Dedifferentiated amniotic fluid mesenchymal stem cell (primary cell): Measurements from ENCODE around the gene HMGXB3.

Source experiments
- DNase-seq: peaks from one replicate; pipeline ENCODE4 v3.0.0-alpha.2; 2016; ENCODE audit errors: extremely low spot score

The HMGXB3 gene

GRCh38 chr5:149990518-149991376 is 9.8 kb upstream of the HMGXB3 start:
- DNase-seq, result peak; percentile 80

DNA sequence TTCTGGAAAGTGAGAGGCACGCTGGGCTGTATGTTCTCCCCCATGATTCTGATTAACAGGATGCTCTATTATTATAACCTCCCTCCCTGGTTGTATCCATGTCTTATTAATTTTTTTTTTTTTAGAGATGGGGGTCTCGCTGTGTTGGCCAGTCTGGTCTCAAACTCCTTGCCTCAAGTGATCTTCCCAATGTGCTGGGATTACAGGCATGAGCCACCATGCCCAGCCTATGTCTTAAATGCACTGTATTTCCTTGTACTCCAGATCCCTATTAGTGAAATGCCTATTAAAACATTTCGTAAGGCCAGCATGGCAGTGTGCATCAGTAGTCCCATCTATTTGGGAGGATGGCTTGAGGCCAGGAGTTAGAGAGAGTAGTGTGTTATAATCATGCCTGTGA is 7.1 kb upstream of the HMGXB3 start:
- DNase-seq, result no peak

- DNase-seq, result no peak
Measured at GRCh38 chr5:149995385-149996204, 4.9 kb upstream of the HMGXB3 start.

DNA sequence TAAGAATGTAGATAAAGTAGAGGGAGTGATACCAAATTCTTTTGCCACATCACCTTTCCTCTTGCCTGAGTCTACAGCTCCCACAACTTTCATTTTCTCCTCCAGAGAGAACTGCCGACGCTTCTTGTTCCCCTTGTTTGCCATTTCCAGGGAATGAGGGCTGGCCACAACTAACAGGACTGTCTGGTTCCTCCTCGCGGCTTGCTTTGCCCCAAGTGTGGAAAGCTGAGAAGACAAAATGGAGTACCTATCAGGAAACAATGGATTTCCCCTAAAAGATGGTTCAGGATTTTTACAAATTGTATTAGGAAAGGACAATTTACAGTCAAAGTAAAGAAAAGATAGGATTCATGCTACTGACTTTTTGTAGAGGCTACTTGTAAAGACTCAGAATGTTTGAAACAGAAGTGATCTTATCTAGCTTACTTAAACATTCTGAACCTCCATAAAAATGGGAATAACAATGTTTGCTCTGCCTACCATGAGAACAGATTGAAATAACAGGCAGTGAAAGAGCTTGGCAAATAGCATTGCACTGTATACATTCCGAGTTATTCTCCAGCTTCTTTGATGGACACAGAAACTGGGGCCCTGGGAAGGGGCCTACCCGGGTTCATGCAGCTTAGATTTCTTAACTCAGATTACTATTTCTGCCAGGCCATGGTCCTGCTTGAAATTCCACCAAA is 4.2 kb upstream of the HMGXB3 start:
- no peak for DNase-seq

GRCh38 chr5:149998281-149998680 is 2.3 kb upstream of the HMGXB3 start:
- no peak for DNase-seq

- no peak for DNase-seq
Measured at GRCh38 chr5:149999359-149999758, 1.2 kb upstream of the HMGXB3 start.

DNA sequence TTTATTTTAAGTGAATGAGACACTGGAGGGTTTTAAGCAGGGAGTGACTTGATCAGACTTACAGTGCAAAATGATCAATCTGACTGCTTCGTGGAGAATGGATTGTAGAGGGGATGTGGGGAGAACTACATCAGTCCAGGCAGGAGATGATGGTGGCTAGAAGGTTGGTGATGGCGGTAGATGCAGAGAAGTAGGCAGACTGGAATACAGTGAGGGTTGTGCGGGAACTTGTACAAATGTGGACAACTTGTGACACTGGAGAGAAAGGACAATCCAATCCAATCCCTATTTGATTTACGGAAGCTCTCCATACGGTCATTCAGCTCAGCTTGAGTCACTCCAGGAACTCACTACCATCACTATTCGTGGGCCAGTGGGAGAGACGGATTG is 678 bp upstream of the HMGXB3 start:
- DNase-seq, result no peak

- DNase-seq, result peak; percentile 47
Measured at GRCh38 chr5:150000990-150001659, 586 bp downstream of the HMGXB3 start.

DNA sequence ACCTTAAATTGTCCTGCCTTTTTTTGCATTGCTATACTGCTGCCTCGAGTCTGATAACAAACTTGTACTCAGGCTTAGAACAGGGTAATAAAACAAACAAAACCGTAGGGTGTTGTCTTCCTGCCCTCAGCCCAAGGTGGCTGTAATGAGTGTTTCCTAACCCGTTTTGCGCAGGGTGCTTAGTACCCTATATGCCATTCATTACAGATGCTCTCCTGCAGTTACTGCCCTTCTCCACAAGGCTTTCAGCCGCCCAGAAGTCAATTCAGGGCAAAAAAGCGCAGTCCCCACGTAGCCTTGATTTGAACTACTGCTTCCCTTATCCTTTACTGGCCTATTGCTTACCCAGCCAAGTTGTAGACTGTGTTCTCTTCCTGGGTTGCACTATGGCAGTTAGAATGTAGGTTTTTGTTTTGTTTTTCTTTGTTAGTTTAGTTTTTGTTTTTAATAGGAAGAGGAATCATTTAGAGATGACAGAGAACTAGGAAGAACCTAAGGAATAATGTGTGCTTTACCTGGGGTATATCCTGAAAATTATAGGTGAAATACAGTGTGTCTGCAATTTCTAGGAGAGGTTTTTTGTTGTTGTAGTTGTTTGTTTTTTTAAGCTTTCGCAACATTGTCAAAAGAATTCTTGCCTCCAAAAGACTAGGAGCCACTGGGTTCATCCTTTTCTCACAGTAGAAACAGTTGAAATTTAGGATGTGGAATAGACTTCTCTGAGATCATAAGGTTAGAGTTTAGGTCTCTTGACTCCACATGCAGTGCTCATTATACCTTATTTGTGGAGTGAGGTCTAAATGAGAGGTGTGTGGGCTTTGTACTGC is 1.3 kb downstream of the HMGXB3 start:
- peak; percentile 66 for DNase-seq

GRCh38 chr5:150006318-150006717 is 5.8 kb downstream of the HMGXB3 start:
- no peak for DNase-seq

DNA sequence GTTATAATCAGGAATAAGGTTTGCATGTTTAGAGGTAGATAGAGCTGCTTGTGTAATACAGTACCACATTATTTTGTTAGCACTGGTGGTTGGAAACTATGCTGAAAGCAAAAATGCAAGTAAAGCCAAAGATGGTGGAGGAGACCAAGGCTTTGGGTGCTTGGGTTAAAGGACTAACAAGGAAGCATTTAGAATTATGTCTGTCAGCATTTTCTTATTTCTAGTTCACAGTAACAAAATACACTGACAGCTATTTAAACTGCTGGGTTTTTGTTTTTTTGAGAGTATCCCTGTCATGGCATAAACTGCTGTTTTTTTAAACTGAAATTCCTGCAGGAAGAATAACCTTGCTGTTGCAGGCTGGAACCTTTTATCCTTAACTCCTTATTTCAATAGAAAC is 6.5 kb downstream of the HMGXB3 start:
- no peak for DNase-seq

GRCh38 chr5:150009671-150010387 is 9.3 kb downstream of the HMGXB3 start:
- no peak for DNase-seq

DNA sequence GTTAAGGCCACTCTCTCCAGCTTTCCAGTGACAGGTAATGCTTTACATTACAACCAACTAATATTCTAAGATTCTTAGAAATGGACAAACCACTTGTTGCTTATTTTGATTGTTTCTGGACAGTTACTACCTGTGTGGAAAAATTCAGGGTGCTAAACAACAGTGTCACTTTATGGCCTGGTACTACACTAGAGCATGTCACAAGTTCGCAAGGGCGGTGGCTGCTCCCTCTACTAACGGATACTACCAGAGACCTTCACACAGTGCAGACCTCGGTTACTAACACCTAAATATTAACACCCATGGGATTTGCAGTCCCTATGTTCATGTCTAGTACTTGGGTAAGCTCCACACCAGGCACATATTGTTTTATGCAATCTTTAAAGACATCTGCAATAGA is 13.4 kb downstream of the HMGXB3 start:
- no peak for DNase-seq

DNA sequence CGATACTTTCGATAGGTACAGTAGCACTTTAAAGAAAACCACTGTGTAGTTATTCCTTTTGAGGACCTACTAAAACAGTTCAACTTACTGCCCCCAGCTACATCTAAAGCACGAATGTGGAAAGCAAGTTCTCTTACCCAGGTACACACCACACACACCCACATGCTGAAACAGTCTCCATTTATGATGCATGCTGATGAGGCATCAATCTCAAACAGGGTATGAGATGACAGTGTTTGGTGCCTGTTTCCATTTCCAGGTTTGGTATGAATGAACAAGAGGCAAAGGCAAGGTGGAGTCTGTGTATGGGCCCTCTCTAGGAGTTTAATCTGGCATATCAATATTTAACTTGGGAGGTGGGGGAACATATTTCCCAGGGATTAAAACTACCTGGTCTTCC is 13.9 kb downstream of the HMGXB3 start:
- no peak for DNase-seq

GRCh38 chr5:150015415-150015814 is 14.9 kb downstream of the HMGXB3 start:
- DNase-seq, result no peak

GRCh38 chr5:150016537-150016936 is 16.0 kb downstream of the HMGXB3 start:
- no peak for DNase-seq

DNA sequence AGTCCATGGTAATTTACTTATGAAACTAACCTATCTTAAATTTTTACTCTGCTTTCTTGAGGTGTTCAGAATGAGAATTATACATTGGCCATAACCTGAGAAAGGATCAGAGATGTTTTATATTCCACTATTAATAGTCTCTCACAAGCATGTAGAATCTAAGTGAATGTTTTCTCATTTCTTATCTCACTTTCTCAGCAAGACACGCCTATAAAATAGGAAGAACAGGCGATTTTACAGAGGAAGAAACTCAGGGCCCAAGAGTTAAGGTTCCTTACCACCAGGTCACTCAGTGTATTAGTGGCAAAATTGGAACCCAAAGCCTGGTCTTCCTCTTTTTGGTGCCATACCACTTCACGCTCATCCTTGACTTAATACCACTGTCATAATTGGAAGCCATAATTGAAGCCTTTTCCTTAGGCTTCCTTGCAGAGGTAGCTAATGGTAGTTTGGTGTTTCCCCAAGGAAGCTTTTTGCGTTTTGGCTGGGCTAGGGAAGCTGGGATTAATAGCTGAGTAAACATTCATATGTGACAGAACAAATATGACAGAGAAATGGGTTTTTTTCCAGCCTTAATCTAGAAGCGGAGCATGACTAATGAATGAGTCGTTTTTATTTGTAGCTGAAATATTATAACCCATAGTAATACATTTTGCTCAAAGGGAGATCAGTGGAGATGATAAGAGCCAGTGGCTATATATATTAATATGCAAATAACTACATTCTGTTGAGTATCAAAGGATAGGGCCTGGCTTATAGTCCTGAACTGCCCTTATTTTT is 16.9 kb downstream of the HMGXB3 start:
- DNase-seq, result no peak

- no peak for DNase-seq
Measured at GRCh38 chr5:150020249-150020648, 19.7 kb downstream of the HMGXB3 start.

- no peak for DNase-seq
Measured at GRCh38 chr5:150021491-150022157, 21.1 kb downstream of the HMGXB3 start.
